NCI-H510A treated with DMSO at 0.1 percent for 48 hours (cell line): ENCODE results near the gene PRTN3.

Experiments used
- DNase-seq: peaks from one replicate; lab custom pipeline; 2025; lab: John Stamatoyannopoulos, UW

PRTN3 gene

DNA sequence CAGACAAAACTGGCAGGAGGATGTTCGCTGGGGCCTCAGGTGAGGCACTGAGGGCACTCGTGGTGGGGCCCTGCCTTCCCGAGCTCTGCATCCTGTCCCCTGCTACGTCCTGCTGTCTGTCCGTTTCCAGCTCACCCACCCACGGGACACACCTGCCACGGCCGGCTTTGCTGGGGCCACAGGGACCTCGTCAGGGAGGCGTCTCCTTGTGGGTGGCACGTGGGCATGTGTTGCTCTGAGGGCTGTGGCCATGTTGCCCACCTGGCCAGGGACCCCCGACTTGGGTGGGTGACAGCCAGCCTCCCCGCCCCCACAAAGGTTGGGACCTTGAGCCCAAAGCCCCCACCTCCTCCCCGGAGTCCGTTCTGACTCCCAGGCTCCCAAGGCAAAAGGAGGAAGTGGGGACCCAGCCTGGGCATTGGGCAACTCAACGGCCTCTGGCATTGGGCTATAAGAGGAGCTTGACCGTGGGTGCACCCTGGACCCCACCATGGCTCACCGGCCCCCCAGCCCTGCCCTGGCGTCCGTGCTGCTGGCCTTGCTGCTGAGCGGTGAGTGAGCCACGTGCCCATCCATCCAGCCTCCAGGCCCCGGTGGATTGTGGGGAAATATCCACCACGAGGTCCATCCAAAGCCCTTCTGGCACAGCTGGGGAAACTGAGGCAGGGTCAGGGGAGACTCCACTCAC, at the start of gene PRTN3:
Gene PRTN3 (plus strand): TSS at position 481 of the 688 bp plus-strand sequence. CDS start 10 bp downstream, at position 491.
- DNase-seq: no peak

DNA sequence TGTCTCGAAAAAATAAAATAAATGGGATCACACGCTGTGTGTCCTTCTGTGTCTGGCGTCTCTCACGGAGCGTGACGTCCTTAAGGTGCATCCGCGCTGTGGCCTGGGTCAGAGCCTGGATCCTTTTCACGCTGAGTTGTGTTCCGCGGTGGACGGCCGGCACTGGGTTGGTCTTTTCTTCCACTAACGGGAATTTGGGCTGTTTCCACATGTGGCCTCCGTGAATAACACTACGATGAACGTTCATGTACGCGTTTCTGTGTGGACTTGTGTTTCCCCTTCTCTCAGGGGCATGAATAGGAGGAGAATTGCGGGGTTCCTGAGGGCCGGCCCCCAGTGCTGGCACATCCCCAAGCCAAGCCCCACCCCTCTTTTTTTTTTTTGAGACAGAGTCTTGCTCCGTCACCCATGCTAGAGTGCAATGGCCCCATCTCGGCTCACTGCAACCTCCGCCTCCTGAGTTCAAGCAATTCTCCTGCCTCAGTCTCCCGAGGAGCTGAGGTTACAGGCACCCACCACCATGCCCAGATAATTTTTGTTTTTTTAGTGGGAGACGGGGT, 49.7 kb upstream of the PRTN3 start:
- no peak for DNase-seq

DNA sequence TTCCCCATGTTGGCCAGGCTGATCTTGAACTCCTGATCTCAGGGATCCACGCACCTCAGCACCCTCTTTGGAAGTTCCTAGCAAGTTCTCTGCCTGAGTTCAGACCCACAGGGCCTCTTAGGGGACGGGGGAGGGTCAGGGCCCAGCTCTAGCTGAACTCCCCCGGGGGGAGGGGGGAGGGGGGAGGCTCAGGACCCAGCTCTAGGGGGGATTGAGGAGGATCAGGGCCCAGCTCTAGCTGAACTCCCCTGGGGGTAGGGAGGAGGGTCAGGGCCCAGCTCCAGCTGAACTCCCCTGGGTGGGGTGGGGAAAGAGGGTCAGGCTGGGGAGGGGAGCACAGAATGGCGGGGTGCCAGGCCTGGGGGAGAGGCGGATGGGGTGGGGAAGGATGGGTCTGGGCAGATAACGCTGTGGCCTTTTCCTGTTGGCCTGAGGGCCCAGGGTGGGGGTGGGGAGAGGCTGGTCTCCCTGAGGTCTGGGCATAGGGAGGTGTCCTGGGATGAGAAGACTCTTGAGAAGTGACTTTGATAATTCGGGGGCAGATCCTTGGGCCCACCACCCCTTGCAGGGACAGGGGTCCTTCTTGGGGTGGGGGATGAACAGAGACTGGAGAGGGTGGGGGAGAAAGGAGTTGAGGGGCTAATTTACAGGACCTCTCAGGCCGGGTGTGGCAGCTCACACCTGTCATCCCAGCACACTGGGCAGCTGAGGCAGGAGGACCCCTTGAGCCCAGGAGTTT, 49.1 kb upstream of the PRTN3 start:
- no peak for DNase-seq

DNA sequence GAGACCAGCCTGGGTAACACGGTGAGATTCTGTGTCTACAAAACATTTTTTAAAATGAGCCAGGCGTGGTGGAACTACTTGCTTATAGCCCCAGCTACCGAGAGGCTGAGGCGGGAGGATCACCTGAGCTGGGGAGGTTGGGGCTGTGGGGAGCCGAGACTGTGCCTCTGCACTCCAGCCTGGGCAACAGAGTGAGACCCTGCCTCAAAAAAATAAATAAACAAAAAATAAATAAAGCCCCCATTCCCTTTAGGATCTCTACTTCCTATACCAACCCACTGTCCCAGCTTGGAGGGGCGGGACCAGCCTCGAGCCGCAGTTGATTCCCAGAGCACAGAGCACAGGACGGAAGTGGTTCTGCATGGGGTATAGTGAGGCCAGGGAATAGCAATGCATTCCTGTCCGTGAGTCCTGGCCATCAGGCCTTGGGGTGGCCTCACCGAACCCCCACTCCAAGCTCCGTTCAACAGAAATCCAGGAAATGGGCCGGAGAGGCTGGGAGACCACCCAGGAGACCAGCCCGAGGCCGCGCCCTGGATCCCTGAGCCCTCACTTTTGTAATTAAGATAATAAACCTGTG, 48.4 kb upstream of the PRTN3 start:
- DNase-seq: no peak

GRCh38 chr19:793806-794205, 47.0 kb upstream of the PRTN3 start:
- DNase-seq: no peak

GRCh38 chr19:795073-795611, 45.7 kb upstream of the PRTN3 start:
- DNase-seq: no peak

DNA sequence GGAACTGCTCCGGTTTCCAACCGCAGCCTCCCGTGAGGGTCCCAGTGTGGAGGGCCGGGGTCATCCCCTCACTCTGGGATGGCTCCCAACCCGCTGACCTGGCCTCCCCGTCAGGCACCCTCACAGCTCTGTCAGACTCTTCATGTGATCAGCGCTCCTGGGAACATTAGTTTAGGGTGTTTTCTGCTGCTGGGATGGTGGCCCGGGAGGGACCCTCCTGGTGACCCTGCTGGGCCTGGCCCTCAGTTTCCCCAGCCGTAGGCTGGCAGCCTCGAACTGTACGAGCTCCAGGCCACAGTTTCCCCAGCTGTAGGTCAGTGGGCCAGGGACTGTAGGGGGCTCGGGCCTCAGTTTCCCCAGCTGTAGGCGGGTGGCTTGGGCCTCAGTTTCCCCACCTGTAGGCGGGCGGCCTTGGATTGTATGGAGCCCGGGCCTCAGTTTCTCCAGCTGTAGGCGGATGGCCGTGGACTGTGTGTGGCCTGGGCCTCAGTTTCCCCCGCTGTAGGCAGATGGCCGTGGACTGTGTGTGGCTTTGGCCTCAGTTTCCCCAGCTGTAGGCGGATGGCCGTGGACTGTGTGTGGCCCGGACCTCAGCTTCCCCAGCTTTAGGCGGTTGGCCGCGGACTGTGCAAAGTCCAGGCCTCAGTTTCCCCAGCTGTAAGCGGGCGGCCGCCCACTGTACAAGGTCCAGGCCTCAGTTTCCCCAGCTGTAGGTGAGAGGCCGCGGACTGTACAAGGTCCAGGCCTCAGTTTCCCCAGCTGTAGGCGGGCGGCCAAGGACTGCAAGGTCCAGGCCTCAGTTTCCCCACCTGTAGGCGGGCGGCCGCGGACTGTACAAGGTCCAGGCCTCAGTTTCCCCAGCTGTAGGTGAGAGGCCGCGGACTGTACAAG, 44.9 kb upstream of the PRTN3 start:
- DNase-seq: no peak

DNA sequence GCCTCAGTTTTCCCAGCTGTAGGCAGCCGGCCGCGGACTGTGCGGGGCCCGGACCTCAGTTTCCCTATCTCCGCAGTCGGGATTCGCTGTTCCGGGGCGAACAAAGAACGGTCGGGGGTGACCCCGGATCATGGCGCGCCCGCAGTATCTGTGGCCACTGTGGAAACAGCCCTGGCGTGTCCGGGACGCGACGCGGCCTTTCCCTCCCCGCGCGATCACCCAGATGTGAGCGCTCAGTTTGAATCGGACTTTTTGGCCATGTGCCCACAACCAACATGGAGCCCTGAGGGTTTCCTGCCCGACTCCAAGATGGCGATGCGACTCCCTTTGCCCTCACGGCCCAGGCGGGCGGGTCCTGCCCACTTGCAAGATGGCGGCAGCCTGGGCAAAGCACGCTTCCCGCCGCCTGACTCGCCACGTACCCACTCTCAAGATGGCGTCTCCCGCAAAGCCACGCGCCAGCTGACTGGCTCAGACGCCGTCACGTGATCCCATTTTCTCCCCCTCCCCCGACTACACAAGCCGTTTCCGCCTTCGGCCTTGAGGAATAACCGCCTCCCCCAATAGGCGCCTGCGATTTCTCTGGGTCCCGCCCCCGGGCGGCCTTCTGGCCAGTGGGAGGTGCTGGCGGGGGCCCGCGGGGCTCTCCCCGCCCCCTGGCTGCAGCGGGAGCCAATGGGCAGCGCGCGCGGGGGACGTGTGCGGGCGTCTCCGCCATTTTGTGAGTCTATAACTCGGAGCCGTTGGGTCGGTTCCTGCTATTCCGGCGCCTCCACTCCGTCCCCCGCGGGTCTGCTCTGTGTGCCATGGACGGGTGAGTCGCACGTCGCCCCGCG, 43.9 kb upstream of the PRTN3 start, which contains the start of gene PTBP1:
Gene PTBP1 (plus strand): TSS at position 761 of the 836 bp plus-strand sequence. CDS start 46 bp downstream, at position 807.
- DNase-seq: peak; percentile 97

- DNase-seq: peak; percentile 52
These were observed 43.0 kb upstream of the PRTN3 start for GRCh38 chr19:797528-798414.

DNA sequence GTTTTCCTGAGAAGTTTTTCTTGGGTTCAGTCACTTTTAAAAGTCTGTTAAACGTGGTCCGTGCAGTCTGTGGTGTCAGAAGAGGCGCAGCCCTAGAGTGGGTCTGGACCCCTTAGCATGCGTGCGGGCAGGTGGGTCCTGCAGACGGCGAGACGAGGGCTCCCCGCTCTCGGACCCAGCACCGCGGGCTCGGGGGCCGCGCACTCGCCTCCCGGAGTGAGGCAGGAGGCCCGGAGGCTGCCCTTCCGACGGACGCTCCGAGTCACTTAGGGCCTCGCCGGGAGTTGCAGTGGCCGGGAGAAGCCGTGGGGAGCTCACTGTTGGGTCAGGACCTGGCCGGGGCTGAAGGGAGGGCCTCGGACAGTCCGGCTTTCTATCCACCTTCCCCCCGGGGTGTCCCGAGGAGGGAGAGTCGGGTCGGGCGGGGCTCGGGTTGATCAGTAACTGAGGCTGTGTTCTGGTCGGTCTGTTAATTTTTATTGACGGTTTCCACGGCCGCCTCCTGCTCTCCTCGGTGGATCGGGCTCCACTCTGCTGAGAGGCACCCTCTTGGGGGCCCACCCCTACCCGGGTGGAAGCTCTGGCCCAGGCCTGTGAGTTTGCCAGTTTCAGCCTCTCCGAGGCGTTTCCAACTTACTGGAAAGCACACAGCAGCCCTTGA, 42.3 kb upstream of the PRTN3 start:
- DNase-seq: no peak

DNA sequence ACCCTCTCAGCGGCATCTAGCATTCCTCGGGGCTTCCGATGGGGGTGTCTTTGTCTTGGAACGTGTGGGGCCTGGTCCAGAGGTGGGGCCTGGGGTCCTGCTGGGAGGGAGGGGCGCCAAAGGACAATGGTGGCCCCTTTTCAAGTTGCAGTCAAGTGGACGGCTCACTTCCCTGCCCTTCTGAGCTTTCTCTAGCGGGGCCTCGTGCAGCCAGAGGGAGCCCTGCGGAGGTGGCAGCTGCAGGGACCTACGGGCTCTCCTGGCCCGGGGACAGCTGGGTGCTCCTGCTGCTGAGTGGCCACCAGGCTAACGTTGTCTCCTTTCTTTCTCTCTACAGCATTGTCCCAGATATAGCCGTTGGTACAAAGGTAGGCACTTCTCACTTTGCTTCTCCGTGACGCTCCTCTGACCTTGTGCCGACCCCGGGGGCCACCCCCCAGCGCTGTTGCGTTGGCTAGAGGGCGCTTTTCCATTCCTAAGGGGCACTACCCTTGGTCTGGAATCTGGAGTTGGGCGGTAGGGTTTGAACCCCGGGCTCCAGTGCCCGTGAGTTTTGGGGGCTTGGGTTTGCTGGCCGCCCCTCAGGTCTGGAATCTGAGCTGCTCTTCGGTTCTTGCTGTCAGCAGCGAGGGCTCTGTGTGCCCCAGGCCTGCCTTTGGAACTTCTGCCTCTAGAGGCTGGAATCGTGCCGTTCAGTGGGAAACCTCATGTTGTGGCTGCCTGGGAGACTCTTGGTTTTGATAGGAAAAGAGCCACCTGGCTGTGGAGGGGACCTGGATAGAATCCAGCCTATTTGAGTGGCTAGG, 41.5 kb upstream of the PRTN3 start:
- DNase-seq: no peak

- no peak for DNase-seq
These were observed 40.3 kb upstream of the PRTN3 start for GRCh38 chr19:800360-801029.

GRCh38 chr19:801030-801860, 39.6 kb upstream of the PRTN3 start:
- no peak for DNase-seq

DNA sequence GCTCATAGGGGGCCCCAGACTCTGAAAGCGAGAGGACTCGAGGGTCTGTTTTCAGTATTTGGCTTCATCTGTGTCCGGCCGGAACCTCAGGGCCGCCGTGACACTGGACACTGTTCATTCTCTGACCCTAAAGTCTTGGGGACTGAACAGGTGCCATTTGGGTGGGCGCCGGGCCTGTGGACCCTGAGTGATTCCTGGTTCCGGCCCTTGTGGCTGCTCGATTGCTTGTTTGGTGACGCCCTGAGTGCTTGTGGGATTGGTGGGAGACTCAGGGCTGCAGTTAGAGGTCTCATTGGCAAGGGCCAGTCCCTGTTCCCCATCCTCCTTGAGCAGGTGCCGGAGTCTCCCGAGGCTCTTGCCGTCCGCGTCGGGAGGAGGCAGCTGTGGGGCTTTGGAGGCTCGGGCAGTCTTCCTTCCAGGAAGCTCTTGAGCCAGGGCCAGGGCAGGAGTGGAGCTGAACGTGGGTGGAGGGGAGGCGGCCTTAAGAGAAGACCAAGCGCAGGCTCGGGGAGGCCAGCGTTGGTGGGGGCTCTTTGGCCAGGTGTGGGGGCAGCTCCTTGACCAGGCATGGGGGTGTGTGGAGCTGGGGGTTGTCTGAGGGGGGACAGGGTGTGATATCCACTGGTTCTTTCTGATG, 38.8 kb upstream of the PRTN3 start:
- DNase-seq: no peak

DNA sequence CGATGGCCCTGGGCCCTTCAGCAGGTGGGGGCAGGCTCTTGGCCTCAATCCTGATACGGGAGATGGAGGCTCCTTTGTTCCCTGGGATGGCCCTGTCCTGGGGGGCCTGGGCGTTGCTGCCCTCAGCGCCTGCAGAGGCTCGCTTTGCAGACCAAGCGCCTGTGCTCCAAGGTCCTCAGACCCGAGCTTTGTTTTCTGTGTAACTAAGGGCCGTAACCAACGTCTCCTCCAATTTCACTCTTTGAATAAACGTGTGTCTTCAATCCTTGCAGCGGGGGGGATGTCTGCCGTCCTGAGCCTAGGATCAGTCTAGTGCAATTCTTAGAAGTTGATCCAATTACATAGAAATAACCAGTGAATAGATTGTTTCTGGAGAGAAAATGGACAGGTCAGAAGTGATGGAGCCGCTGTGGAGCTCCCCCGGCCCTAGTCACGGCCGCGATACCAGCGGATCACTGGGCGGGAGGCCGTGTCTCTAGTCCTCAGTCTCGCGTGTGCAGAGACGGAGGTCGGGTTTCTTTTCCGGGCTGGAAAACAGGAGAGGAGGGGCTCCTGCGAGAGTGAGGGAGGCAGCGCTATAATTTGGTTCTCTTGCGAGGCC, 38.2 kb upstream of the PRTN3 start:
- DNase-seq: no peak

GRCh38 chr19:803099-803561, 37.7 kb upstream of the PRTN3 start:
- no peak for DNase-seq
